UCSD-AML1 (cell line): Measurements from ENCODE around the gene SLC5A10.
A peak's percentile ranks its signal among the peaks of the same experiment; 100 is the strongest.
"Not testable (repeated sequence)": the region's sequence is repeated elsewhere in the genome, so short reads cannot be mapped to it uniquely, and the experiment has no call there.

Experiments
- DNase-seq: peaks from one replicate; lab custom pipeline; 2025; ENCODE audit not compliant: unreplicated experiment; lab: John Stamatoyannopoulos, UW

SLC5A10 gene

GRCh38 chr17:18946536-18946935, 5.4 kb upstream of the SLC5A10 start:
- DNase-seq, result no peak

- no peak for DNase-seq
Measured at GRCh38 chr17:18947866-18948265, 4.1 kb upstream of the SLC5A10 start.

DNA sequence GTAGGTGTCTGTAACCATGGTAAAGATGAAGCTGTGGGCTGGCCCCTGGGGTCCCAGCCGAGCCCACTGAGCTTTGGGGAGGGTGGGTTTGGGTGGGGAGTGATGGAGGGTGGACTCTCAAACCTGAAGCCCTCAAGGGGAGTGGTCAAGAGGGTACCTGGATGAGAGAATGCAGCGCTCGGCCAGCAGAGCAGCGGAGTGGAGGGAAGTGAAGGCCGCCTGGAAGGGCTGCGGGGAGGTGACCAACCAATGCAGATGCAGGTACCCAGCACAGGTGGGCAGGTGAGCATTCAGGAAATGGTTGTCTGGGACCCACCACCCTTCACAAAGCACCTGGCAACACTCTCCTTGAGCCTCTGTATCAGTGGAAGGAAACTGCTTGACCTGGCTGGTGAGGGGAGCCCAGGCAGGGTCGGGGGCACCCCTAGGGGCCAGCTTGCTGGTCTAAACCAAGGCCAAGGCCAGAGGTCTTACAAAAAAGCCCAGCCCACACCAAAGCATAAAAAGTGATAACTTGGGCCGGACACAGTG, 3.4 kb upstream of the SLC5A10 start:
- no peak for DNase-seq

DNA sequence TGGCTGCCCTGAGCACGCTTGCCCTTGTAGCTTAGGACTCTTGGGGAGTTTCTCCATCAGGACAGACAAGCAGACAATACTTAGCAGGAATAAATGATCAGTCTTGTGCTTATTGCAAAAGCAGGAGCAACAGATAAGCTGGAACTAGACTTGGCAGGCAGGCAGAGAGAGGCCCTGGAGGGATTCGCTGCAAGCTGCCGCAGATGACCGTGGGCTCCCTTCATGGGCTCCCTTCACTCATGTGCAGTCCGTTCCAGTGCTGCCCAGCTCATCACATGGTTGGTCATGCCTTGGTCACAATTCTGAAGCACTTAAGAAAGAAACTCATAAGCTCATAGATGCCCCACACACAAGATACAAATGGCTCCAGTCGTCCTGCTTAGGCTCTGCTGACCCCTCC, 2.4 kb upstream of the SLC5A10 start:
- no peak for DNase-seq

DNA sequence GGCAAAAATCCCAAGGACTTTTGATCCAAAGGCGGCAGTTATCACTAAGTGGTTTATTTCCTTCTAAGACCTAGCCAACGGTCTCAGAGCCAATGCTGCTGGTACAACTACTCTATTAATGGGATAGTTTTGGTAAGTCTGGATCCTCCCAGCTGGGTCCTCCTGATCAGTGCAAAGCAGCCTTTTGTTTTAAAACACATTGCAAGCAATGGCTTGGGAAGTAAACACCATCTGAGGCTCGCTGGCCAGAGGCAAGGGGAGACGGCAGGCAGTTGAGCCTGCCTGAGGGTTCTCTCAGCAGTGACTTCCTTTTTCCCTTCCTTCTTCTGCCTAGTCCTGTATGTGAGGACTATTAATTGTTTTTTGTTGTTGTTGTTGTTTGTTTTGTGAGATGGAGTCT, 1.6 kb upstream of the SLC5A10 start:
- DNase-seq, result no peak

GRCh38 chr17:18950944-18951905, 740 bp upstream of the SLC5A10 start:
- DNase-seq, result no peak

DNA sequence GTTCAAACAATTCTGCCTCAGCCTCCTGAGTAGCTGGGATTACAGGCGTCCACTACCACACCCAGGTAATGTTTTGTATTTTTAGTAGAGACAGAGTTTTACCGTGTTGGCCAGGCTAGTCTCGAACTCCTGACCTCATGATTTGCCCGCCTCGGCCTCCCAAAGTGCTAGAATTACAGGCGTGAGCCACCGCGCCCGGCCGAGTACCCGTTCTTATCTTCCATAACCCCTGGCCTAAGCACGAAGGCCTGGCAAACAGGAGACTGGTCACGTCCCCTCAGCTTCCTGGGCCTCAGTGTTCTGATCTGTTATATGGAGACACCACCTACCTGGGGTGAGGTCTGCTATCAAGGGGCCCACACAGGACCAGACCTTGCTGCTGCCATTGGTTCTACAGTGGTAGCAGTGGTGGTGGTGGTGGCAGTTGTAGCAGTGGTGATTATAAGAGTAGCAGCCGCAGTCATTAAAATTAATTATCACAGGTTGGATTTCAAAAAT, 1.3 kb downstream of the SLC5A10 start:
- no peak for DNase-seq

DNA sequence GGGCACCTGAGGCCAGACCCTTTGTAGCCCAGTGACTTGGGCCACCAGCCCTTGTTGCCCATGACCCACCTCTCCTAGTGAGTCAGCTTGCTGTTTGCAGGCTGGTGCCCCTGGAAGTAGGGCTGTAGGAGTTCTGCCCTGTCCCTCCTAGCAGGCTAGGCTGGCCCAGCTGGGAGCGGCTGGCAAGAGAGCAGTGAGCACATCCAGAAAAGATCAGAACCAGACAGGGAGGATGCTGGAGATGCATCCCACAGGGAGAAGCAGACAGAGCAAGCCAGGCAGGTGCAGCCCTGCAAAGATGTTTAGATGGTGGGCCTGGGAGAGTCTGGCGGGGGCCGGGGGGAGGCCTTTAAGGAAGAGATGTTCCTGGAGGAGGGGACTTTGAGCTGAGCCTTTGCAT, 2.4 kb downstream of the SLC5A10 start:
- no peak for DNase-seq

GRCh38 chr17:18955009-18955408, 3.0 kb downstream of the SLC5A10 start:
- DNase-seq, result no peak

DNA sequence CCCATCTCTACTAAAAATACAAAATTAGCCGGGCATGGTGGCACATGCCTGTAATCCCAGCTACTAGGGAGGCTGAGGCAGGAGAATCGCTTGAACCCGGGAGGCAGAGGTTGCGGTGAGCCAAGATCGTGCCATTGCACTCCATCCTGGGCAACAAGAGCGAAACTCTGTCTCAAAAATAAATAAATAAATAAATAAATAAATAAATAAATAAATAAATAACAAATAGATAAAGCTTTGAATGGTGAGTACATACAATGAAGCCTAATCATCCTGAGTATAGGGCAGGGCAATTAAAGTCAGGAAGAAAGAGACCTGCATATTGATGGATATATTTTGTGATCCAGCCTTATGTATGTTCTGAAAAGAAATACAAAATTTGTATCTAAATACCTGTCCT, 4.1 kb downstream of the SLC5A10 start:
- DNase-seq, result not testable (repeated sequence)

GRCh38 chr17:18956581-18956980, 4.6 kb downstream of the SLC5A10 start:
- no peak for DNase-seq

DNA sequence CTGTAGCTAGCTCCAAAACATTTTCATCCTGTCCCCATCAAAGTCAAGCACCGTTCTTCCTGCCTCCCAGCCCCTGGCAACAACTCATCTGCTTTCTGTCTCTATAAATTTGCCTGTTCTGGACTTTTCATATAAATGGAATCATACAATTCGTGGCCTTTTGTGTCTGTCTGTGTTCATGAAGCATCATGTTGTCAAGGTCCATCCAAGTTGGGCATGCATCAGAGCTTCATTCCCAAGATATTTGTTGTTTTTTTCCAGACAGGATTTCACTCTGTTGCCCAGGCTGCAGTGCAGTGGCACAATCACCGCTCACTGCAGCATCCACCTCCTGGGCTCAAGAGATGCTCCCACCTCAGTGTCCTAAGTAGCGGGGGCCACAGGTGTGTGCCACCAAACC, 5.9 kb downstream of the SLC5A10 start:
- DNase-seq, result no peak

GRCh38 chr17:18958611-18959010, 6.6 kb downstream of the SLC5A10 start:
- DNase-seq, result no peak

- no peak for DNase-seq
Measured at GRCh38 chr17:18959071-18959844, 7.3 kb downstream of the SLC5A10 start.

DNA sequence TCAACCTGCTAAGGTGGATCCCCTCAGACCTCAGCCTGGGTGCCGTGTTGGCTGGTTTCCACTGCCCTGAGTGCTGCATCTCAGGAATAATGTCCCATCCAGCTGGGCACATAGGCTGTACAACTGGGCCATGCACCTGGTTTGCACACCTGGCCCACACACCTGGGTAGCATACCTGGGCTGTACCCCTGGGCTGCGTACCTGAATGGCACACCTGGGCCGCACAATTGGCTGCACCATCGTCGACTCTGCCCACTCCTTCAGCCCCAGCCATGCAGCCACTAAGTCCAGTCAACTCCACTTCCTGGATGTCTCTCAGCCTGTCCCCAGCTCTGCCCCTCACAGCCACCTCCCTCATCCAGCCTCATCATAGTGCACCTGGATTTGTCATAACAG, 7.9 kb downstream of the SLC5A10 start:
- no peak for DNase-seq

DNA sequence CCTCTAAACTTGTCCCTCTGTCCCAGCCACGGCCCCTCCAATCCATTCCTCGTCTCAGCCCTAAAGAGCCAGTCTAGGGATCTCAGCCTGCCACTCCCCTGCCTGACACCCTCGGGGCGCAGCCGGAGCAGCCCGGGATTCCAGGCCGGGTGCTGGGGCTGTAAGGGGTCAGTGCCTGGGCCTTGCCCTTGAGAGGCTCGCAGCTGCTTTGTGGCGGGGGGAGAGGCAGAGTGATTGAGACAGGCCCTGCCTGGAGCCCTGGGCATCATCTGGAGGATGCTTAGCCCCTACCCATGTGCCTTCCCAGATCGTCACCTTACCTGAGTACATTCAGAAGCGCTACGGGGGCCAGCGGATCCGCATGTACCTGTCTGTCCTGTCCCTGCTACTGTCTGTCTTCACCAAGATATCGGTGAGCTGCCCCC, 8.3 kb downstream of the SLC5A10 start:
- no peak for DNase-seq

GRCh38 chr17:18960803-18961511, 9.0 kb downstream of the SLC5A10 start:
- peak; percentile 82 for DNase-seq

DNA sequence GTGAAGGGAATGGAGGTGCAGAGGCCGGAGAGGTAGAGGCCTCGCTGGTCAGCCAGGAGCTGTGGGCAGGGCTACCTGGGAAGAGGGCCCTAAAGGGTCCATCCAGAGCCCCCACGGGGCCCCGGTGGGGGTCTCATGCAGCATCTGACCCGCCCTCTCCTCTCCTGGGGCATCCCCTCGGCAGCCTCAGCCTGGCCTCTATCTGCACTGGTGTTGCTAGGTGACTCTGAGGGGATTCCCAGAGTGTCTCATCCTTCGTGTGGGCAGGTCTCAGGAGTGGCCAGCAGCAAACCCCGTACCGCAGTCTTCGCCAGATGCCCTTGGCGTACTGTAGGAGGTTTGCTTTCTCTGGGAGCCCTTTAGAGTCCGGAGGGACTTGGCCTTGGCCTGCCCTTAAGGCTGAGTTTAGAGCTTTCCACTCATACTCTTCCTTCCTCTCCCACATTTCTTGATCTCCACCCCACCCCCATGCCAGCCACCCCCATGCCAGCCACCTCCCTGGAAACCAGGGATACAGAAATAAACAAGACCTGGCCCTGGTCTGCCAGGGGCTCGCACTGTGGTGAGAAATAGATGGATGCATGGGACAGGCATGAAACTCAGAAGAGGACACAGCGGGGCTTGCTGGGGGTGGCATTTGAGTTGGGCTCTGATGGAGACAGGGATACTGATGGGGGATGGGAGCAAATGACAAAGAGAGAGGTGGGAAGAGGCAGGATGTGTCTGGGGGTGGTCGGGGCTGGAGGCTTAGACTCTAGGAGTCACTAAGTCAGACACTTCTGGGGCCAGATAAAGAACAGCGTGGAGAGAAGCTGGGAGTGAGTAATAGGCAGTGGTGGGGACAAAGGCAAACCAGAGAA, 9.9 kb downstream of the SLC5A10 start:
- DNase-seq, result no peak

- no peak for DNase-seq
Measured at GRCh38 chr17:18962494-18962815, 10.5 kb downstream of the SLC5A10 start.
